Fibroblast of lung (primary cell): ENCODE measurements around the gene ACSS1. TPM values are rescaled to one million over a fixed set of nuclear protein-coding genes. Genes with fewer than 3 reads are reported as not detected.

Experiments
- DNase-seq, 2 donors: peaks; one replicate each; pipeline versions ENCODE4 v3.0.0 to v3.0.0-alpha.2; 2010; ENCODE audit warnings: low read depth in 2 of 2
- H2AFZ ChIP-seq: 2 replicates; pipeline ENCODE4 v1.5.1; 2012; ENCODE audit warnings: low read length, control low read depth, inconsistent platforms
- H3K27ac ChIP-seq: 2 replicates; pipeline ENCODE4 v1.5.1; 2011; ENCODE audit warnings: low read length, control low read depth; ENCODE audit not compliant: insufficient read depth
- H3K27me3 ChIP-seq: 2 replicates; pipeline ENCODE4 v1.5.1; 2011; ENCODE audit warnings: mild to moderate bottlenecking, low read length; ENCODE audit not compliant: control insufficient read depth, insufficient read depth
- H3K36me3 ChIP-seq: 2 replicates; pipeline ENCODE4 v1.5.1; 2011; ENCODE audit warnings: low read length; ENCODE audit not compliant: control insufficient read depth, insufficient read depth
- H3K4me1 ChIP-seq: 2 replicates; pipeline ENCODE4 v1.5.1; 2011; ENCODE audit warnings: low read length; ENCODE audit not compliant: control insufficient read depth, insufficient read depth; ENCODE audit errors: extremely low read depth
- H3K4me2 ChIP-seq: 2 replicates; pipeline ENCODE4 v1.5.1; 2011; ENCODE audit warnings: low read length, control low read depth; ENCODE audit not compliant: insufficient read depth; ENCODE audit errors: extremely low read depth
- H3K4me3 ChIP-seq, 4 experiments: fragments of 200-600 bp in 1 of 4; sonication (generic) in 1 of 4; replicated peaks in 1 of 4; 2 replicates each; pipeline ENCODE4 v1.5.1; 2011 to 2016; ENCODE audit warnings: low read length in 4 of 4, low read depth in 3 of 4, mild to moderate bottlenecking in 3 of 4, control low read depth in 2 of 4, inconsistent platforms in 1 of 4, mixed read lengths in 1 of 4; ENCODE audit not compliant: insufficient read depth in 1 of 4; ENCODE audit errors: control extremely low read depth in 1 of 4
- H3K79me2 ChIP-seq: 2 replicates; pipeline ENCODE4 v1.5.1; 2012; ENCODE audit warnings: mild to moderate bottlenecking, low read length, inconsistent platforms; ENCODE audit not compliant: control insufficient read depth, insufficient read depth
- H3K9ac ChIP-seq: 2 replicates; pipeline ENCODE4 v1.5.1; 2011; ENCODE audit warnings: mild to moderate bottlenecking, low read length, control low read depth; ENCODE audit not compliant: insufficient read depth
- H3K9me3 ChIP-seq: 2 replicates; pipeline ENCODE4 v1.5.1; 2012; ENCODE audit warnings: low read depth, low read length; ENCODE audit not compliant: control insufficient read depth, insufficient read depth
- H4K20me1 ChIP-seq: 2 replicates; pipeline ENCODE4 v1.5.1; 2011; ENCODE audit warnings: low read length; ENCODE audit not compliant: control insufficient read depth, insufficient read depth; ENCODE audit errors: extremely low read depth
- CTCF ChIP-seq, 2 donors: IDR thresholded peaks in 1 of 2; conservative IDR thresholded peaks in 1 of 2; 1 replicate in 1 of 2; 2 replicates in 1 of 2; pipeline ENCODE4 v1.5.1; 2011 to 2012; ENCODE audit warnings: low read length in 2 of 2, control low read depth in 1 of 2, inconsistent platforms in 1 of 2, low read depth in 1 of 2, mild to moderate bottlenecking in 1 of 2
- EZH2 ChIP-seq: IDR thresholded peaks from 2 replicates; pipeline ENCODE4 v1.5.1; 2012; ENCODE audit warnings: low read length, control low read depth, mild to moderate bottlenecking; ENCODE audit errors: missing control alignments
- polyA plus RNA-seq, 2 donors: library from polyadenylated mRNA; depleted of rRNA in 1 of 2; stranded (reverse) in 1 of 2; unstranded in 1 of 2; fragments of >200 nt; gene quantifications; 2 replicates each; pipeline ENCODE4 v1.2.1, GENCODE V29; 2011 to 2012; ENCODE audit warnings: missing spikeins in 1 of 2
- total RNA-seq: library from RNA; depleted of rRNA; stranded (reverse); fragments of >200 nt; gene quantifications from 2 replicates; pipeline ENCODE4 v1.2.1, GENCODE V29; 2014

The ACSS1 gene
- total and polyA plus RNA-seq, 2 donors (not counting 1 experiment from before 2014, with no cell fraction given): 1.3 to 3.4 TPM

- Histone ChIP-seq H2AFZ (no peak overlapping the region), H3K9me3 (no peaks in the 10 kb centered on the region), H3K4me3 (no peak overlapping the region), H3K4me1 (no peaks in the 10 kb centered on the region), H3K27me3 (no peaks in the 10 kb centered on the region), H4K20me1 (no peaks in the 10 kb centered on the region), H3K79me2 (peaks cover 6% of the 10 kb centered on the region), H3K9ac (no peak overlapping the region), H3K4me2 (no peak overlapping the region), H3K36me3 (peaks cover 3% of the 10 kb centered on the region), H3K27ac (no peak overlapping the region)
- TF ChIP-seq CTCF (conservative IDR thresholded peaks at IDR 0.05 in 1 of 2, IDR thresholded peaks at IDR 0.05 in 1 of 2; ENCODE audit: low read depth in 1 of 2, low read length in 2 of 2) (no peak), EZH2 (no peak)
- no peak for DNase-seq
Observed at GRCh38 chr20:24983896-24984295, 74.0 kb downstream of the ACSS1 start.

- no peak for DNase-seq
- H4K20me1 ChIP-seq: no peaks in the 10 kb centered on the region
- H3K27ac ChIP-seq: no peak overlapping the region
- H2AFZ ChIP-seq: no peak overlapping the region
- H3K4me1 ChIP-seq: no peaks in the 10 kb centered on the region
- H3K9me3 ChIP-seq: no peaks in the 10 kb centered on the region
- H3K4me3 ChIP-seq: no peak overlapping the region
- H3K79me2 ChIP-seq: no peaks in the 10 kb centered on the region
- no peak for TF ChIP-seq CTCF (conservative IDR thresholded peaks at IDR 0.05 in 1 of 2, IDR thresholded peaks at IDR 0.05 in 1 of 2; ENCODE audit: low read depth in 1 of 2, low read length in 2 of 2)
- H3K9ac ChIP-seq: no peak overlapping the region
- no peak overlapping the region for H3K4me2 ChIP-seq
- no peaks in the 10 kb centered on the region for H3K27me3 ChIP-seq
- peaks cover 3% of the 10 kb centered on the region for H3K36me3 ChIP-seq
Observed at GRCh38 chr20:24981790-24982189, 76.1 kb downstream of the ACSS1 start.

GRCh38 chr20:24981282-24981681, 76.7 kb downstream of the ACSS1 start:
- Histone ChIP-seq H3K4me3 (no peak overlapping the region), H2AFZ (no peak overlapping the region), H3K36me3 (peaks cover 3% of the 10 kb centered on the region), H3K27me3 (no peaks in the 10 kb centered on the region), H3K4me1 (no peaks in the 10 kb centered on the region), H3K79me2 (no peaks in the 10 kb centered on the region), H3K27ac (no peak overlapping the region), H3K9ac (no peak overlapping the region), H3K9me3 (no peaks in the 10 kb centered on the region), H4K20me1 (no peaks in the 10 kb centered on the region), H3K4me2 (no peak overlapping the region)
- no peak for DNase-seq
- no peak for TF ChIP-seq EZH2
- no peak for TF ChIP-seq CTCF (conservative IDR thresholded peaks at IDR 0.05 in 1 of 2, IDR thresholded peaks at IDR 0.05 in 1 of 2; ENCODE audit: low read depth in 1 of 2, low read length in 2 of 2)
